K562 (cell line): ENCODE measurements around the gene CDKN2C. TPM values are rescaled to one million over a fixed set of nuclear protein-coding genes. Genes with fewer than 3 reads are reported as not detected.

Source experiments
- ARHGAP35 ChIP-seq: fragments of 450-650 bp; IDR thresholded peaks from 2 replicates; pipeline ENCODE4 v1.6.1; 2018; ENCODE audit not compliant: partially characterized antibody
- CEBPG ChIP-seq, 3 experiments: fragments of 200-800 bp in 1 of 3; sonication (Bioruptor generic) in 1 of 3; sonication (generic) in 1 of 3; formaldehyde crosslinking in 1 of 3; IDR thresholded peaks in 2 of 3; conservative IDR thresholded peaks in 1 of 3; 2 replicates each; pipeline versions ENCODE4 v1.6.1 to v1.8.0; 2016 to 2022; ENCODE audit warnings: missing compliant biosample characterization in 2 of 3, missing genetic modification characterization in 2 of 3, mild to moderate bottlenecking in 1 of 3, missing genetic modification reagents in 1 of 3
- CTCF ChIP-seq, 3 experiments: IDR thresholded peaks in 2 of 3; conservative IDR thresholded peaks in 1 of 3; 2 replicates each; pipeline ENCODE4 v1.5.1; 2011 to 2012; ENCODE audit warnings: low read length in 3 of 3, mild to moderate bottlenecking in 3 of 3, control low read depth in 2 of 3, improper control_type of control experiment in 1 of 3, inconsistent platforms in 1 of 3, low read depth in 1 of 3, mixed read lengths in 1 of 3, moderate library complexity in 1 of 3; ENCODE audit not compliant: insufficient read depth in 2 of 3
- E2F5 ChIP-seq: sonication (generic); formaldehyde crosslinking; IDR thresholded peaks from 2 replicates; pipeline ENCODE4 v1.8.0; 2022; ENCODE audit warnings: mild to moderate bottlenecking, missing genetic modification reagents
- ETV1 ChIP-seq: fragments of 450-650 bp; conservative IDR thresholded peaks from 2 replicates; pipeline ENCODE4 v1.6.1; 2016; ENCODE audit warnings: missing genetic modification characterization, control low read depth, low read depth, missing compliant biosample characterization
- GMEB1 ChIP-seq: fragments of 250-450 bp; sonication (Bioruptor Pico); IDR thresholded peaks from 2 replicates; pipeline ENCODE4 v1.4.0; 2020; ENCODE audit warnings: mild to moderate bottlenecking
- HEY1 ChIP-seq: fragments of 250-450 bp; sonication (Bioruptor Pico); IDR thresholded peaks from 2 replicates; pipeline ENCODE4 v1.5.0; 2020; ENCODE audit warnings: mild to moderate bottlenecking, moderate library complexity, borderline replicate concordance
- KDM4B ChIP-seq, 2 experiments: fragments of 450-650 bp in 1 of 2; sonication (generic) in 1 of 2; IDR thresholded peaks; 2 replicates each; pipeline ENCODE4 v1.6.1; 2016 to 2017; ENCODE audit warnings: borderline replicate concordance in 2 of 2, antibody characterized with exemption in 1 of 2, low read depth in 1 of 2, mild to moderate bottlenecking in 1 of 2
- RCOR1 ChIP-seq, 2 experiments: IDR thresholded peaks; 2 replicates each; pipeline ENCODE4 v1.6.1; 2012; ENCODE audit warnings: low read depth in 2 of 2, low read length in 2 of 2, borderline replicate concordance in 1 of 2, improper control_type of control experiment in 1 of 2
- SREBF1 ChIP-seq: fragments of 150-350 bp; IDR thresholded peaks from 2 replicates; pipeline ENCODE4 v1.6.1; 2014; ENCODE audit warnings: antibody characterized with exemption, low read depth, low read length, borderline replicate concordance
- TAL1 ChIP-seq: fragments of 450-650 bp; IDR thresholded peaks from 2 replicates; pipeline ENCODE4 v1.6.1; 2016; ENCODE audit warnings: mild to moderate bottlenecking
- TCFL5 ChIP-seq: fragments of 250-450 bp; sonication (Bioruptor Pico); conservative IDR thresholded peaks from 2 replicates; pipeline ENCODE4 v1.6.1; 2021; ENCODE audit warnings: mild to moderate bottlenecking, moderate library complexity, matching md5 sums
- TFE3 ChIP-seq: fragments of 450-650 bp; formaldehyde crosslinking; IDR thresholded peaks from 2 replicates; pipeline ENCODE4 v1.4.0; 2020; ENCODE audit warnings: mild to moderate bottlenecking, mixed read lengths
- ZFP36 ChIP-seq: fragments of 150-350 bp; IDR thresholded peaks from 2 replicates; pipeline ENCODE4 v1.6.1; 2018; ENCODE audit warnings: low read length, low read depth; ENCODE audit not compliant: partially characterized antibody
- ZNF316 ChIP-seq: fragments of 450-650 bp; IDR thresholded peaks from 2 replicates; pipeline ENCODE4 v1.6.1; 2016
- ZNF511 ChIP-seq: sonication (generic); formaldehyde crosslinking; IDR thresholded peaks from 2 replicates; pipeline ENCODE4 v1.8.0; 2022; ENCODE audit warnings: mild to moderate bottlenecking, missing genetic modification reagents
- ZNF785 ChIP-seq: fragments of 250-450 bp; sonication (Bioruptor Pico); IDR thresholded peaks from 2 replicates; pipeline ENCODE4 v1.4.0; 2020; ENCODE audit warnings: mild to moderate bottlenecking
- polyA plus RNA-seq, 8 experiments: library from polyadenylated mRNA; depleted of rRNA in 4 of 8; stranded (reverse) in 5 of 8; unstranded in 3 of 8; fragments of >200 nt; fragmentation: Nextera tagmentation in 2 of 8; fragmentation: Illumina TruSeq in 1 of 8; extraction: Ambion mirVana in 2 of 8; extraction: Trizol in 1 of 8; gene quantifications; 2 replicates each; pipeline versions ENCODE4 v1.2.1 to v1.2.3, GENCODE V29; 2011 to 2014; ENCODE audit warnings: inconsistent platforms in 1 of 8, missing spikeins in 1 of 8
- total RNA-seq, 7 experiments: library from RNA; depleted of rRNA in 6 of 7; stranded (reverse); fragments of >200 nt in 6 of 7; fragmentation: Illumina TruSeq in 2 of 7; extraction: Trizol in 2 of 7; gene quantifications; 2 replicates each; pipeline versions ENCODE4 v1.2.1 to v1.2.3, GENCODE V29; 2011 to 2021; ENCODE audit warnings: low replicate concordance in 1 of 7

Gene CDKN2C
- total and polyA plus RNA-seq, 9 of the 15 experiments (the other 6 are each of a cell fraction or from before 2014, with no cell fraction given): 11.9 to 74.3 (median 45.9) TPM

- TF ChIP-seq ZNF511: no peak
- no peak for TF ChIP-seq GMEB1 (CRISPR knock-in tag)
- TF ChIP-seq CEBPG (CRISPR knock-in tag; IDR thresholded peaks at IDR 0.05): no peak
- TF ChIP-seq CEBPG (tag; conservative IDR thresholded peaks at IDR 0.05 in 1 of 2, IDR thresholded peaks at IDR 0.05 in 1 of 2): no peak
- no peak for TF ChIP-seq CTCF (IDR thresholded peaks at IDR 0.05 in 2 of 3, conservative IDR thresholded peaks at IDR 0.05 in 1 of 3; ENCODE audit: insufficient read depth in 2 of 3, low read depth in 1 of 3, low read length in 3 of 3)
- no peak for TF ChIP-seq ZNF785 (CRISPR knock-in tag)
- TF ChIP-seq RCOR1 (IDR thresholded peaks at IDR 0.05; ENCODE audit: borderline replicate concordance in 1 of 2, low read depth in 2 of 2, low read length in 2 of 2): no peak; a peak in 1 of 4 replicates
- no peak for TF ChIP-seq TFE3 (CRISPR knock-in tag)
- no peak for TF ChIP-seq ARHGAP35
- TF ChIP-seq HEY1 (CRISPR knock-in tag): no peak
- no peak for TF ChIP-seq TCFL5 (CRISPR knock-in tag)
- TF ChIP-seq KDM4B (IDR thresholded peaks at IDR 0.05; ENCODE audit: borderline replicate concordance in 2 of 2, low read depth in 1 of 2): peak in 1 of 2 experiments; percentile 67; a peak in 1 of 4 replicates
- TF ChIP-seq ZFP36: no peak
- TF ChIP-seq ETV1 (tag): peak; percentile 45; the same call in 1 of the 2 replicates
- no peak for TF ChIP-seq E2F5
- no peak for TF ChIP-seq TAL1
- TF ChIP-seq SREBF1: no peak
- TF ChIP-seq ZNF316: no peak
These were observed 8.3 kb downstream of the CDKN2C start (continued) for GRCh38 chr1:50978144-50978851.
